Measurements from ENCODE around the gene CCT5.
"Not testable (repeated sequence)": the region's sequence is repeated elsewhere in the genome, so short reads cannot be mapped to it uniquely, and the experiment has no call there.

Gene CCT5

GRCh38 chr5:10247217-10247616 is 2.9 kb upstream of the CCT5 start:
- DNase-seq: not testable (repeated sequence)

GRCh38 chr5:10248378-10249260 is 1.5 kb upstream of the CCT5 start:
- DNase-seq: peak; percentile 55

- DNase-seq: peak; percentile 65
These were observed 761 bp downstream of the CCT5 start for GRCh38 chr5:10250806-10251276.

GRCh38 chr5:10251405-10251804 is 1.3 kb downstream of the CCT5 start:
- DNase-seq: no peak

- no peak for DNase-seq
These were observed 3.3 kb downstream of the CCT5 start for GRCh38 chr5:10253390-10253789.

GRCh38 chr5:10254686-10255085 is 4.6 kb downstream of the CCT5 start:
- no peak for DNase-seq

GRCh38 chr5:10257870-10258269 is 7.8 kb downstream of the CCT5 start:
- no peak for DNase-seq

- no peak for DNase-seq
These were observed 9.8 kb downstream of the CCT5 start for GRCh38 chr5:10259899-10260298.

GRCh38 chr5:10261065-10261464 is 11.0 kb downstream of the CCT5 start:
- DNase-seq: no peak

GRCh38 chr5:10262121-10262774 is 12.2 kb downstream of the CCT5 start:
- DNase-seq: peak; percentile 21

- no peak for DNase-seq
These were observed 12.9 kb downstream of the CCT5 start for GRCh38 chr5:10262995-10263394.

GRCh38 chr5:10264604-10265003 is 14.5 kb downstream of the CCT5 start:
- no peak for DNase-seq

GRCh38 chr5:10265245-10266109 is 15.4 kb downstream of the CCT5 start:
- no peak for DNase-seq

GRCh38 chr5:10266137-10266536 is 16.1 kb downstream of the CCT5 start:
- no peak for DNase-seq

- peak; percentile 44 for DNase-seq
These were observed 16.8 kb downstream of the CCT5 start for GRCh38 chr5:10266839-10267238.

GRCh38 chr5:10268100-10268499 is 18.0 kb downstream of the CCT5 start:
- no peak for DNase-seq

GRCh38 chr5:10272053-10272874 is 22.2 kb downstream of the CCT5 start:
- DNase-seq: no peak

GRCh38 chr5:10272875-10273209 is 22.8 kb downstream of the CCT5 start:
- DNase-seq: not testable (repeated sequence)

GRCh38 chr5:10275460-10275859 is 25.4 kb downstream of the CCT5 start:
- no peak for DNase-seq

GRCh38 chr5:10275991-10276390 is 25.9 kb downstream of the CCT5 start:
- DNase-seq: no peak

- no peak for DNase-seq
These were observed 26.6 kb downstream of the CCT5 start for GRCh38 chr5:10276691-10277090.
